ENCODE measurements around the gene RPA3. TPM values are rescaled to one million over a fixed set of nuclear protein-coding genes. Genes with fewer than 3 reads are reported as not detected.

Gene RPA3
- total and polyA plus RNA-seq, 2 of the 13 experiments (the other 11 are each of a cell fraction or from before 2014, with no cell fraction given) = 38.3 to 154 TPM

DNA sequence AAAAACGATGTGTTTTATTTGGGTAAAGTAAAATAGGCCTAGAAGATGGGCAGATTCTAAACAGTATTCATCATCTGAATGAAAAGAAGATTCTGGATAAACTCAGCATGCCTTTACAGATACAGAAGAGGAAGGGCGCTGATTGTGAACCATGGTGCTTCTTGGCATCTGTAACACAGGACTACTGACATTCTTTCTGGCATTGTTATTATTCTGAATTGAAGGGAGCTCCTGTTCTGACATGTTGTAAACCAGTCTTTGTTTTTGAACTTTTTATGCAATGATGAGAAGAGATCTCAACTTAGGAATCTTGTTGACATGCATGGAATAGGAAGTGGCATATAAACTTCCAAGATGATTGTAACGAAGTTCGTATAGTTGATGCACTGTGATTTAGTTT lies 13.5 kb downstream of the RPA3 start:
- no peaks in the 10 kb centered on the region for H3K27me3 ChIP-seq (ENCODE audit: control insufficient read depth in 1 of 2, insufficient read depth in 2 of 2, low read length in 2 of 2)
- H3K36me3 ChIP-seq (replicated peaks in 1 of 2; ENCODE audit: control insufficient read depth in 1 of 2, insufficient read depth in 2 of 2, low read length in 2 of 2) = no peaks in the 10 kb centered on the region
- no peak for ATAC-seq
- in situ Hi-C loops (cut with HindIII; ENCODE audit: extremely low pct_ligation_motif_present, low pct_unique_long_range_greater_than_20kb) = no loop called here
- no TSS peak for BruUV-seq (replicated peaks)
- peaks cover 12% of the 10 kb centered on the region for H3K4me1 ChIP-seq (ENCODE audit: insufficient read depth, low read length)
- H3K9me3 ChIP-seq (ENCODE audit: low read length) = no peaks in the 10 kb centered on the region
- WGBS (ENCODE audit: low lambda C conversion rate) = 98% methylated on average over 4 of the region's 4 CpGs
- H2AFZ ChIP-seq (ENCODE audit: low read length) = no peak overlapping the region
- H4K20me1 ChIP-seq (ENCODE audit: insufficient read depth, low read length) = no peaks in the 10 kb centered on the region
- no peak for FAIRE-seq
- CTCF ChIA-PET (ENCODE audit: low intra/inter-chr PET ratio, low total read pairs) = no interaction called here
- no peaks in the 10 kb centered on the region for H3K79me2 ChIP-seq (ENCODE audit: insufficient read depth, low read length)
- H3K4me2 ChIP-seq (ENCODE audit: low read depth, low read length) = no peak overlapping the region
- H3K27ac ChIP-seq (ENCODE audit: extremely low read length, insufficient read depth, low read length) = no peak overlapping the region
- no peak for DNase-seq (ENCODE audit: low spot score)
- no peak overlapping the region for H3K9ac ChIP-seq (ENCODE audit: insufficient read depth, low read depth, low read length)
- POLR2A ChIA-PET = no interaction called here
- no peak overlapping the region for H3K4me3 ChIP-seq (replicated peaks in 1 of 3; ENCODE audit: insufficient read depth in 1 of 3, low read depth in 2 of 3, low read length in 3 of 3)
- intact Hi-C loops (cut with micrococcal nuclease; ENCODE audit: unreplicated experiment) = no loop called here
- TF ChIP-seq TP53 (CRISPR knock-in tag; conservative IDR thresholded peaks at IDR 0.05) (no peak), NR1H2 (CRISPR knock-in tag; IDR thresholded peaks at IDR 0.05; ENCODE audit: borderline replicate concordance, low read depth) (no peak), U2AF2 (IDR thresholded peaks at IDR 0.05; ENCODE audit: low read depth, low read length) (no peak), ZNF124 (CRISPR knock-in tag; IDR thresholded peaks at IDR 0.05) (no peak), NCOA5 (CRISPR knock-in tag; IDR thresholded peaks at IDR 0.05) (no peak), FOXO1 (CRISPR knock-in tag; IDR thresholded peaks at IDR 0.05) (no peak), ATF7 (IDR thresholded peaks at IDR 0.05) (no peak), ATF7 (CRISPR knock-in tag; IDR thresholded peaks at IDR 0.05) (no peak), TAF1 (CRISPR knock-in tag; IDR thresholded peaks at IDR 0.05) (no peak), YY1 (IDR thresholded peaks at IDR 0.05; ENCODE audit: insufficient read depth, insufficient replicate concordance, low read depth, low read length) (no peak)
- TF ChIP-seq, protein P1, sequence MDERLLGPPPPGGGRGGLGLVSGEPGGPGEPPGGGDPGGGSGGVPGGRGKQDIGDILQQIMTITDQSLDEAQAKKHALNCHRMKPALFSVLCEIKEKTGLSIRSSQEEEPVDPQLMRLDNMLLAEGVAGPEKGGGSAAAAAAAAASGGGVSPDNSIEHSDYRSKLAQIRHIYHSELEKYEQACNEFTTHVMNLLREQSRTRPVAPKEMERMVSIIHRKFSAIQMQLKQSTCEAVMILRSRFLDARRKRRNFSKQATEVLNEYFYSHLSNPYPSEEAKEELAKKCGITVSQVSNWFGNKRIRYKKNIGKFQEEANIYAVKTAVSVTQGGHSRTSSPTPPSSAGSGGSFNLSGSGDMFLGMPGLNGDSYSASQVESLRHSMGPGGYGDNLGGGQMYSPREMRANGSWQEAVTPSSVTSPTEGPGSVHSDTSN (CRISPR knock-in tag; IDR thresholded peaks at IDR 0.05) = no peak
- TF ChIP-seq, protein P2, sequence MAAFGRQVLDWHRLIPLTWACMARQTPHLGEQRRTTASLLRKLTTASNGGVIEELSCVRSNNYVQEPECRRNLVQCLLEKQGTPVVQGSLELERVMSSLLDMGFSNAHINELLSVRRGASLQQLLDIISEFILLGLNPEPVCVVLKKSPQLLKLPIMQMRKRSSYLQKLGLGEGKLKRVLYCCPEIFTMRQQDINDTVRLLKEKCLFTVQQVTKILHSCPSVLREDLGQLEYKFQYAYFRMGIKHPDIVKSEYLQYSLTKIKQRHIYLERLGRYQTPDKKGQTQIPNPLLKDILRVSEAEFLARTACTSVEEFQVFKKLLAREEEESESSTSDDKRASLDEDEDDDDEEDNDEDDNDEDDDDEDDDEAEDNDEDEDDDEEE (CRISPR knock-in tag; IDR thresholded peaks at IDR 0.05) = no peak
- TF ChIP-seq, protein P3, sequence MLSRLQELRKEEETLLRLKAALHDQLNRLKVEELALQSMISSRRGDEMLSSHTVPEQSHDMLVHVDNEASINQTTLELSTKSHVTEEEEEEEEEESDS (CRISPR knock-in tag; IDR thresholded peaks at IDR 0.05; ENCODE audit: borderline replicate concordance) = no peak
- TF ChIP-seq, protein P4, sequence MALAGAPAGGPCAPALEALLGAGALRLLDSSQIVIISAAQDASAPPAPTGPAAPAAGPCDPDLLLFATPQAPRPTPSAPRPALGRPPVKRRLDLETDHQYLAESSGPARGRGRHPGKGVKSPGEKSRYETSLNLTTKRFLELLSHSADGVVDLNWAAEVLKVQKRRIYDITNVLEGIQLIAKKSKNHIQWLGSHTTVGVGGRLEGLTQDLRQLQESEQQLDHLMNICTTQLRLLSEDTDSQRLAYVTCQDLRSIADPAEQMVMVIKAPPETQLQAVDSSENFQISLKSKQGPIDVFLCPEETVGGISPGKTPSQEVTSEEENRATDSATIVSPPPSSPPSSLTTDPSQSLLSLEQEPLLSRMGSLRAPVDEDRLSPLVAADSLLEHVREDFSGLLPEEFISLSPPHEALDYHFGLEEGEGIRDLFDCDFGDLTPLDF (CRISPR knock-in tag; IDR thresholded peaks at IDR 0.05) = no peak
- TF ChIP-seq, protein P5, sequence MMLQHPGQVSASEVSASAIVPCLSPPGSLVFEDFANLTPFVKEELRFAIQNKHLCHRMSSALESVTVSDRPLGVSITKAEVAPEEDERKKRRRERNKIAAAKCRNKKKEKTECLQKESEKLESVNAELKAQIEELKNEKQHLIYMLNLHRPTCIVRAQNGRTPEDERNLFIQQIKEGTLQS (CRISPR knock-in tag; IDR thresholded peaks at IDR 0.05) = no peak
- TF ChIP-seq, protein P6, sequence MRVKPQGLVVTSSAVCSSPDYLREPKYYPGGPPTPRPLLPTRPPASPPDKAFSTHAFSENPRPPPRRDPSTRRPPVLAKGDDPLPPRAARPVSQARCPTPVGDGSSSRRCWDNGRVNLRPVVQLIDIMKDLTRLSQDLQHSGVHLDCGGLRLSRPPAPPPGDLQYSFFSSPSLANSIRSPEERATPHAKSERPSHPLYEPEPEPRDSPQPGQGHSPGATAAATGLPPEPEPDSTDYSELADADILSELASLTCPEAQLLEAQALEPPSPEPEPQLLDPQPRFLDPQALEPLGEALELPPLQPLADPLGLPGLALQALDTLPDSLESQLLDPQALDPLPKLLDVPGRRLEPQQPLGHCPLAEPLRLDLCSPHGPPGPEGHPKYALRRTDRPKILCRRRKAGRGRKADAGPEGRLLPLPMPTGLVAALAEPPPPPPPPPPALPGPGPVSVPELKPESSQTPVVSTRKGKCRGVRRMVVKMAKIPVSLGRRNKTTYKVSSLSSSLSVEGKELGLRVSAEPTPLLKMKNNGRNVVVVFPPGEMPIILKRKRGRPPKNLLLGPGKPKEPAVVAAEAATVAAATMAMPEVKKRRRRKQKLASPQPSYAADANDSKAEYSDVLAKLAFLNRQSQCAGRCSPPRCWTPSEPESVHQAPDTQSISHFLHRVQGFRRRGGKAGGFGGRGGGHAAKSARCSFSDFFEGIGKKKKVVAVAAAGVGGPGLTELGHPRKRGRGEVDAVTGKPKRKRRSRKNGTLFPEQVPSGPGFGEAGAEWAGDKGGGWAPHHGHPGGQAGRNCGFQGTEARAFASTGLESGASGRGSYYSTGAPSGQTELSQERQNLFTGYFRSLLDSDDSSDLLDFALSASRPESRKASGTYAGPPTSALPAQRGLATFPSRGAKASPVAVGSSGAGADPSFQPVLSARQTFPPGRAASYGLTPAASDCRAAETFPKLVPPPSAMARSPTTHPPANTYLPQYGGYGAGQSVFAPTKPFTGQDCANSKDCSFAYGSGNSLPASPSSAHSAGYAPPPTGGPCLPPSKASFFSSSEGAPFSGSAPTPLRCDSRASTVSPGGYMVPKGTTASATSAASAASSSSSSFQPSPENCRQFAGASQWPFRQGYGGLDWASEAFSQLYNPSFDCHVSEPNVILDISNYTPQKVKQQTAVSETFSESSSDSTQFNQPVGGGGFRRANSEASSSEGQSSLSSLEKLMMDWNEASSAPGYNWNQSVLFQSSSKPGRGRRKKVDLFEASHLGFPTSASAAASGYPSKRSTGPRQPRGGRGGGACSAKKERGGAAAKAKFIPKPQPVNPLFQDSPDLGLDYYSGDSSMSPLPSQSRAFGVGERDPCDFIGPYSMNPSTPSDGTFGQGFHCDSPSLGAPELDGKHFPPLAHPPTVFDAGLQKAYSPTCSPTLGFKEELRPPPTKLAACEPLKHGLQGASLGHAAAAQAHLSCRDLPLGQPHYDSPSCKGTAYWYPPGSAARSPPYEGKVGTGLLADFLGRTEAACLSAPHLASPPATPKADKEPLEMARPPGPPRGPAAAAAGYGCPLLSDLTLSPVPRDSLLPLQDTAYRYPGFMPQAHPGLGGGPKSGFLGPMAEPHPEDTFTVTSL (CRISPR knock-in tag; IDR thresholded peaks at IDR 0.05; ENCODE audit: borderline replicate concordance) = no peak

Data from HepG2 (cell line).